ENCODE data around the gene NEK6. TPM values are rescaled to one million over a fixed set of nuclear protein-coding genes. Genes with fewer than 3 reads are reported as not detected.
A peak's percentile ranks its signal among the peaks of the same experiment; 100 is the strongest.

NEK6 gene
- total and polyA plus RNA-seq, 10 of the 15 experiments (the other 5 are each of a cell fraction or from before 2014, with no cell fraction given): 31.3 to 161 (median 89.2) TPM

DNA sequence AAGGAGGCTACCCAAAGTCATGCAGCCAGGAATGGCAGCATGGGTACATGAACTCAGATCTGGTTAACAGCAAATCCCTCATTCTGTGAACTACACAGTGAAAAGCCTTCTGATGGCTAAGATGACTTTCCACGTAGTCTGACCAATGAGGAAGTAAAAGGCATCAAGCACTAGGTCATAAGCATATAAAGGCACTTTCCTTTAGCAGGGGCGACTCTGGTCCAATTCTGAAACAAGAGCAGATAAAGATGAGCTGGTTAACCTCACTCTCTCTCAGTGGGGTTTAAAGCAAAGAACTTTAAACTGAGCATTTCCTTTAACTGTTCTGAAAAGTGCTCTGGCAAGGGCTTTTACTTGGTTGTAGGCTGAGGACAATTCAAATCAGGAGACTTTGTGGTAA lies 136.4 kb downstream of the NEK6 start (continued):
- TF ChIP-seq, protein P1, sequence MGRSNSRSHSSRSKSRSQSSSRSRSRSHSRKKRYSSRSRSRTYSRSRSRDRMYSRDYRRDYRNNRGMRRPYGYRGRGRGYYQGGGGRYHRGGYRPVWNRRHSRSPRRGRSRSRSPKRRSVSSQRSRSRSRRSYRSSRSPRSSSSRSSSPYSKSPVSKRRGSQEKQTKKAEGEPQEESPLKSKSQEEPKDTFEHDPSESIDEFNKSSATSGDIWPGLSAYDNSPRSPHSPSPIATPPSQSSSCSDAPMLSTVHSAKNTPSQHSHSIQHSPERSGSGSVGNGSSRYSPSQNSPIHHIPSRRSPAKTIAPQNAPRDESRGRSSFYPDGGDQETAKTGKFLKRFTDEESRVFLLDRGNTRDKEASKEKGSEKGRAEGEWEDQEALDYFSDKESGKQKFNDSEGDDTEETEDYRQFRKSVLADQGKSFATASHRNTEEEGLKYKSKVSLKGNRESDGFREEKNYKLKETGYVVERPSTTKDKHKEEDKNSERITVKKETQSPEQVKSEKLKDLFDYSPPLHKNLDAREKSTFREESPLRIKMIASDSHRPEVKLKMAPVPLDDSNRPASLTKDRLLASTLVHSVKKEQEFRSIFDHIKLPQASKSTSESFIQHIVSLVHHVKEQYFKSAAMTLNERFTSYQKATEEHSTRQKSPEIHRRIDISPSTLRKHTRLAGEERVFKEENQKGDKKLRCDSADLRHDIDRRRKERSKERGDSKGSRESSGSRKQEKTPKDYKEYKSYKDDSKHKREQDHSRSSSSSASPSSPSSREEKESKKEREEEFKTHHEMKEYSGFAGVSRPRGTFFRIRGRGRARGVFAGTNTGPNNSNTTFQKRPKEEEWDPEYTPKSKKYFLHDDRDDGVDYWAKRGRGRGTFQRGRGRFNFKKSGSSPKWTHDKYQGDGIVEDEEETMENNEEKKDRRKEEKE (IDR thresholded peaks at IDR 0.05): no peak

GRCh38 chr9:124394596-124394995 lies 136.8 kb downstream of the NEK6 start:
- H3K79me2 ChIP-seq (ENCODE audit: control insufficient read depth, insufficient read depth, low read length): peaks cover 25% of the 10 kb centered on the region
- H3K36me3 ChIP-seq (ENCODE audit: control insufficient read depth in 2 of 2, insufficient read depth in 2 of 2, low read length in 1 of 2): peaks cover 9 to 28% of the 10 kb centered on the region in 2 experiments
- H2AFZ ChIP-seq (ENCODE audit: control insufficient read depth, low read depth, low read length): no peak overlapping the region
- SMC1A ChIA-PET (ENCODE audit: uncharacterized antibody, unreplicated experiment): interaction anchor here (0.7 to 2.7 kb wide), 6 partner anchors 16 to 281 kb away, joined by 3 to 12 read pairs (median 4); no protein-coding TSS in a partner anchor
- intact Hi-C loops (cut with micrococcal nuclease; ENCODE audit: unreplicated experiment) (no loop called here), in situ Hi-C loops (cut with MboI) (no loop called here)
- CTCF ChIA-PET: interaction anchor here (0.8 to 3.8 kb wide), 9 partner anchors 9 to 272 kb away, joined by 3 to 24 read pairs (median 4); no protein-coding TSS in a partner anchor
- H3K4me3 ChIP-seq: no peak overlapping the region
- FAIRE-seq (no peak), ATAC-seq (peak; percentile 33; the same call in 2 of the 3 replicates), DNase-seq (ENCODE audit: low read depth, low spot score) (no peak)
- 70% methylated on average over 3 of the region's 3 CpGs for WGBS (ENCODE audit: insufficient coverage, insufficient replicate concordance, low lambda C conversion rate, missing lambda C conversion rate)
- no peak overlapping the region; the same call in 1 of the 2 replicates for H3K4me2 ChIP-seq (ENCODE audit: control insufficient read depth, insufficient read depth)
- no peaks in the 10 kb centered on the region for H3K27me3 ChIP-seq (replicated peaks in 1 of 2; ENCODE audit: control insufficient read depth in 2 of 2, insufficient read depth in 2 of 2, low read length in 1 of 2)
- TF ChIP-seq NFXL1 (IDR thresholded peaks at IDR 0.05; ENCODE audit: borderline replicate concordance) (no peak), ZNF24 (IDR thresholded peaks at IDR 0.05) (0 out of 2 replicates have a peak, but pooled peaks have one; percentile 31), EP300 (IDR thresholded peaks at IDR 0.05; ENCODE audit: borderline replicate concordance in 1 of 2, control insufficient read depth in 1 of 2, low read depth in 2 of 2, low read length in 2 of 2) (no peak), RAD21 (IDR thresholded peaks at IDR 0.05; ENCODE audit: insufficient read depth, low read depth, low read length) (peak; percentile 39), SUPT20H (IDR thresholded peaks at IDR 0.05; ENCODE audit: borderline replicate concordance, control insufficient read depth, low read depth, low read length) (no peak), CTCF (IDR thresholded peaks at IDR 0.05 in 2 of 3, conservative IDR thresholded peaks at IDR 0.05 in 1 of 3; ENCODE audit: control insufficient read depth in 2 of 3, extremely low read depth in 1 of 3, insufficient read depth in 1 of 3, low read depth in 3 of 3, low read length in 3 of 3) (peak in 2 of 3 experiments; percentile 24 to 36; a peak in 2 of 6 replicates), KDM1A (IDR thresholded peaks at IDR 0.05; ENCODE audit: borderline replicate concordance) (no peak)
- TF ChIP-seq, protein P2, sequence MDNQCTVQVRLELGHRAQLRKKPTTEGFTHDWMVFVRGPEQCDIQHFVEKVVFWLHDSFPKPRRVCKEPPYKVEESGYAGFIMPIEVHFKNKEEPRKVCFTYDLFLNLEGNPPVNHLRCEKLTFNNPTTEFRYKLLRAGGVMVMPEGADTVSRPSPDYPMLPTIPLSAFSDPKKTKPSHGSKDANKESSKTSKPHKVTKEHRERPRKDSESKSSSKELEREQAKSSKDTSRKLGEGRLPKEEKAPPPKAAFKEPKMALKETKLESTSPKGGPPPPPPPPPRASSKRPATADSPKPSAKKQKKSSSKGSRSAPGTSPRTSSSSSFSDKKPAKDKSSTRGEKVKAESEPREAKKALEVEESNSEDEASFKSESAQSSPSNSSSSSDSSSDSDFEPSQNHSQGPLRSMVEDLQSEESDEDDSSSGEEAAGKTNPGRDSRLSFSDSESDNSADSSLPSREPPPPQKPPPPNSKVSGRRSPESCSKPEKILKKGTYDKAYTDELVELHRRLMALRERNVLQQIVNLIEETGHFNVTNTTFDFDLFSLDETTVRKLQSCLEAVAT (IDR thresholded peaks at IDR 0.05): no peak
- no peak overlapping the region for H3K9ac ChIP-seq (ENCODE audit: control insufficient read depth, insufficient read depth, low read length)
- RAD21 ChIA-PET (ENCODE audit: unreplicated experiment): interaction anchor here (1.1 to 2.8 kb wide), 3 partner anchors 10 to 268 kb away, joined by 3 to 8 read pairs (median 5); no protein-coding TSS in a partner anchor
- peak overlapping the region; percentile 9; the same call in 1 of the 2 replicates for H3K27ac ChIP-seq (ENCODE audit: control insufficient read depth, insufficient read depth)
- peaks cover 2% of the 10 kb centered on the region; the same call in 1 of the 2 replicates for H4K20me1 ChIP-seq (ENCODE audit: control insufficient read depth, insufficient read depth)
- POLR2A ChIA-PET: interaction anchor here (1.5 to 1.7 kb wide), 2 partner anchors 9 to 11 kb away, joined by 4 read pairs; no protein-coding TSS in a partner anchor
- H3K9me3 ChIP-seq (replicated peaks; ENCODE audit: control insufficient read depth, insufficient read depth, low read length): no peaks in the 10 kb centered on the region
- H3K4me1 ChIP-seq (ENCODE audit: control insufficient read depth, insufficient read depth, low read length): peaks cover 5% of the 10 kb centered on the region; the same call in 1 of the 2 replicates
- no TSS peak for BruUV-seq (replicated peaks)

Data from GM12878 (cell line).